Measurements from ENCODE around the gene SYT12. TPM values are rescaled to one million over a fixed set of nuclear protein-coding genes. Genes with fewer than 3 reads are reported as not detected.

SYT12 gene
- total RNA-seq, 2 donors from 2014 or later = 0.78 TPM; not detected in 1

DNA sequence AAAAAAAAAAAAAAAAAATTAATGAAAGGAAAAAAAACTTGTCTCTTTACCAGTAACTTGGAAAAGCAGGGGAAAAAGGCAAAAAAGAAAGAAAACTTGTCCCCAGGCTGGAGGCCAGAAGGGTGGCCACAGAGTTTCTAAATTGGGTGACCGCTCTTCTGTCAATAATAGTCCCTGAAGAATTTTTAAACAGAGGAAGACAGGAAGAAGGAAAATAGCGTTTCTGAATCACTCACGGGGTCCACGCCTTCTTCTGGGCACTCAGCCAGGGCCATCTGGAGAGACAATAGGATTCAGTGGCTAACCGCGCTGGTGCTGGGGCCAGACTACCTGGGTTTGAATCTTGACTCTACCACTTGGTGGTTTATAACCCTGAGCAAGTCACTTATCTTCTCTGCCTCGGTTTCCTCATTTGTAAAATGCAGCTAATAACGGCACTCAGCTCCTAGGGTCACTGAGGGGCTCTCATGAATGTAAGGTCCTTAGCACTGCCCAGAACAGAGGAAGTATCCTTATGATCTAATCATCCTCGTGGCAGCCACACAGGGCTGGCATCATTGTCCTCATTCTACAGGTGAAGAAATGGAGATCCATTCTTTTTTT lies 40.9 kb upstream of the SYT12 start:
- Histone ChIP-seq H3K4me3 (no peak overlapping the region), H3K36me3 (replicated peaks in 1 of 2; ENCODE audit: insufficient read depth in 1 of 2, low read depth in 2 of 2) (no peaks in the 10 kb centered on the region), H3K4me1 (peaks cover 30% of the 10 kb centered on the region), H3K27ac (no peak overlapping the region), H3K9me3 (peaks cover 0 to 3% (median 0%) of the 10 kb centered on the region in 3 donors), H3K27me3 (no peaks in the 10 kb centered on the region)
- intact Hi-C loops (cut with DNase I) = no loop called here
- TF ChIP-seq, protein P1, sequence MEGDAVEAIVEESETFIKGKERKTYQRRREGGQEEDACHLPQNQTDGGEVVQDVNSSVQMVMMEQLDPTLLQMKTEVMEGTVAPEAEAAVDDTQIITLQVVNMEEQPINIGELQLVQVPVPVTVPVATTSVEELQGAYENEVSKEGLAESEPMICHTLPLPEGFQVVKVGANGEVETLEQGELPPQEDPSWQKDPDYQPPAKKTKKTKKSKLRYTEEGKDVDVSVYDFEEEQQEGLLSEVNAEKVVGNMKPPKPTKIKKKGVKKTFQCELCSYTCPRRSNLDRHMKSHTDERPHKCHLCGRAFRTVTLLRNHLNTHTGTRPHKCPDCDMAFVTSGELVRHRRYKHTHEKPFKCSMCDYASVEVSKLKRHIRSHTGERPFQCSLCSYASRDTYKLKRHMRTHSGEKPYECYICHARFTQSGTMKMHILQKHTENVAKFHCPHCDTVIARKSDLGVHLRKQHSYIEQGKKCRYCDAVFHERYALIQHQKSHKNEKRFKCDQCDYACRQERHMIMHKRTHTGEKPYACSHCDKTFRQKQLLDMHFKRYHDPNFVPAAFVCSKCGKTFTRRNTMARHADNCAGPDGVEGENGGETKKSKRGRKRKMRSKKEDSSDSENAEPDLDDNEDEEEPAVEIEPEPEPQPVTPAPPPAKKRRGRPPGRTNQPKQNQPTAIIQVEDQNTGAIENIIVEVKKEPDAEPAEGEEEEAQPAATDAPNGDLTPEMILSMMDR (IDR thresholded peaks at IDR 0.05) = no peak
- no peak for TF ChIP-seq POLR2A (IDR thresholded peaks at IDR 0.05)
- WGBS, 2 donors = 33 to 39% methylated on average over 9 of the region's 9 CpGs
- no peak for ATAC-seq
- peak; percentile 52 to 74 (median 58) for DNase-seq

- no peaks in the 10 kb centered on the region for H3K27me3 ChIP-seq
- intact Hi-C loops (cut with DNase I) = no loop called here
- no peak for TF ChIP-seq POLR2A (IDR thresholded peaks at IDR 0.05)
- TF ChIP-seq, protein P1 (IDR thresholded peaks at IDR 0.05) = no peak
- no peak overlapping the region for H3K4me3 ChIP-seq
- peaks cover 30% of the 10 kb centered on the region for H3K4me1 ChIP-seq
- DNase-seq = no peak
- 81 to 91% methylated on average over 5 of the region's 5 CpGs for WGBS, 2 donors
- no peak for ATAC-seq
- H3K27ac ChIP-seq = peak overlapping the region in 1 of 4 donors; percentile 15
- no peaks in the 10 kb centered on the region for H3K36me3 ChIP-seq (replicated peaks in 1 of 2; ENCODE audit: insufficient read depth in 1 of 2, low read depth in 2 of 2)
- peaks cover 0 to 3% (median 0%) of the 10 kb centered on the region in 3 donors for H3K9me3 ChIP-seq
Measured at GRCh38 chr11:66983275-66983924, 39.5 kb upstream of the SYT12 start.

DNA sequence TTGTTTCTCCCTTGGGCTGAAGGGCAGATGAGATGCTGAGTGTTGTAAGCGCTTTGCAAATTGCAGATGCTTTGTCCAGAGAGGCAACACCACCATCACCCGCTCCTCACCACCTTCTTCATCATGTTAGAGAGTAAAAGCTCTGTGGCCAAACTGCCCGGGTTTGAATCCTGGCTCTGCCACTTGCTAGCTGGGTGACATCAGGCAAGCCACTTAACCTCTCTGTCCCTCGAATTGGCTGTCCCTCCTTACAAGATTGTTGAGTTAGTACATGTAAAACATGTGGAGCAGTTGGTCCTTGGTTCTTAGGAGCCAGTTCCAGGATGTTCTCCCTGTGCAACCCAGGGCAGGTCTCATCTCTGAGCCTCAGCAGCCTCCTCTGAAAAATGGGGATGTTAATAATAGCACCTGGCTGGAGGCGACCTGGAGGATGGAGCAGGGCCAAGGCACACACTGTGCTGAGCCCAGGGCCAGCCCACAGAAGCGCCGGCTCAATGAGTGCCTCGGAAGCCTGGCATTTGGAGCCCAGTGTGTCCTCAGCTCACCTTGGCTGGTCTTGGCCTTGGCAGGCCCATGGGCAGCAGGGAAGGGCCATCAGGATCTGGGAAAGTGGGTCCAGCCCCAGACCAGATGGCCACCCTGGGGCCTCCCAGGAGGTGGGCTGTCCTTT lies 37.3 kb upstream of the SYT12 start:
- H3K4me3 ChIP-seq = no peak overlapping the region
- peak overlapping the region in 3 of 4 donors; percentile 46 to 71 (median 61) for H3K27ac ChIP-seq
- no peaks in the 10 kb centered on the region for H3K27me3 ChIP-seq
- peaks cover 30% of the 10 kb centered on the region for H3K4me1 ChIP-seq
- WGBS, 2 donors = 58 to 94% methylated on average over 4 to 8 of the region's 8 CpGs
- intact Hi-C loops (cut with DNase I) = no loop called here
- no peaks in the 10 kb centered on the region for H3K9me3 ChIP-seq
- ATAC-seq = peak; percentile 93
- peak; percentile 79 to 85 (median 84) for DNase-seq
- H3K36me3 ChIP-seq (replicated peaks in 1 of 2; ENCODE audit: insufficient read depth in 1 of 2, low read depth in 2 of 2) = no peaks in the 10 kb centered on the region
- TF ChIP-seq, protein P1 (IDR thresholded peaks at IDR 0.05) = no peak
- no peak for TF ChIP-seq POLR2A (IDR thresholded peaks at IDR 0.05)

- ATAC-seq = peak; percentile 64
- no peak for TF ChIP-seq POLR2A (IDR thresholded peaks at IDR 0.05)
- TF ChIP-seq, protein P1 (IDR thresholded peaks at IDR 0.05) = no peak
- 73 to 79% methylated on average over 5 to 7 of the region's 7 CpGs for WGBS, 2 donors
Measured at GRCh38 chr11:66986178-66986545, 36.8 kb upstream of the SYT12 start.

More at GRCh38 chr11:66986178-66986545, 36.8 kb upstream of the SYT12 start:
- intact Hi-C loops (cut with DNase I) = no loop called here
- Histone ChIP-seq H3K27ac (peak overlapping the region in 3 of 4 donors; percentile 46 to 71 (median 61)), H3K27me3 (no peaks in the 10 kb centered on the region), H3K4me3 (no peak overlapping the region), H3K36me3 (replicated peaks in 1 of 2; ENCODE audit: insufficient read depth in 1 of 2, low read depth in 2 of 2) (no peaks in the 10 kb centered on the region), H3K9me3 (no peaks in the 10 kb centered on the region), H3K4me1 (peaks cover 30% of the 10 kb centered on the region)
- DNase-seq = peak; percentile 40 to 59 (median 46)

Measured in body of pancreas (tissue), 4 donors.